ENCODE results near the gene KRTAP17-1.
"Not testable (repeated sequence)": the region's sequence is repeated elsewhere in the genome, so short reads cannot be mapped to it uniquely, and the experiment has no call there.

KRTAP17-1 gene

GRCh38 chr17:41352597-41353366 is 37.3 kb upstream of the KRTAP17-1 start:
- H3K4me2 ChIP-seq: no peak overlapping the region
- no peaks in the 10 kb centered on the region for H4K20me1 ChIP-seq (ENCODE audit: insufficient read depth)
- TF ChIP-seq CTCF (conservative IDR thresholded peaks at IDR 0.05; ENCODE audit: low read depth, low read length): no peak
- H3K4me1 ChIP-seq (ENCODE audit: low read depth, poor library complexity, severe bottlenecking): no peaks in the 10 kb centered on the region
- no peak overlapping the region for H3K9ac ChIP-seq
- no peak overlapping the region for H3K4me3 ChIP-seq (IDR thresholded peaks at IDR 0.05; ENCODE audit: insufficient read depth, low read depth, low read length)
- no peaks in the 10 kb centered on the region for H3K79me2 ChIP-seq (ENCODE audit: insufficient read depth, low read depth)
- no peaks in the 10 kb centered on the region for H3K36me3 ChIP-seq (ENCODE audit: insufficient read depth)
- no peak overlapping the region for H2AFZ ChIP-seq (ENCODE audit: low read depth)
- H3K27ac ChIP-seq: no peak overlapping the region
- no peaks in the 10 kb centered on the region; the same call in 1 of the 2 replicates for H3K27me3 ChIP-seq (ENCODE audit: insufficient read depth, low read depth)

GRCh38 chr17:41351177-41351576 is 35.7 kb upstream of the KRTAP17-1 start:
- TF ChIP-seq CTCF (conservative IDR thresholded peaks at IDR 0.05; ENCODE audit: low read depth, low read length): no peak
- Histone ChIP-seq H3K27ac (no peak overlapping the region), H2AFZ (ENCODE audit: low read depth) (no peak overlapping the region), H3K27me3 (ENCODE audit: insufficient read depth, low read depth) (no peaks in the 10 kb centered on the region; the same call in 1 of the 2 replicates), H3K79me2 (ENCODE audit: insufficient read depth, low read depth) (no peaks in the 10 kb centered on the region), H3K4me1 (ENCODE audit: low read depth, poor library complexity, severe bottlenecking) (no peaks in the 10 kb centered on the region), H4K20me1 (ENCODE audit: insufficient read depth) (no peaks in the 10 kb centered on the region), H3K4me3 (IDR thresholded peaks at IDR 0.05; ENCODE audit: insufficient read depth, low read depth, low read length) (no peak overlapping the region), H3K9ac (no peak overlapping the region), H3K4me2 (no peak overlapping the region), H3K36me3 (ENCODE audit: insufficient read depth) (no peaks in the 10 kb centered on the region)

DNA sequence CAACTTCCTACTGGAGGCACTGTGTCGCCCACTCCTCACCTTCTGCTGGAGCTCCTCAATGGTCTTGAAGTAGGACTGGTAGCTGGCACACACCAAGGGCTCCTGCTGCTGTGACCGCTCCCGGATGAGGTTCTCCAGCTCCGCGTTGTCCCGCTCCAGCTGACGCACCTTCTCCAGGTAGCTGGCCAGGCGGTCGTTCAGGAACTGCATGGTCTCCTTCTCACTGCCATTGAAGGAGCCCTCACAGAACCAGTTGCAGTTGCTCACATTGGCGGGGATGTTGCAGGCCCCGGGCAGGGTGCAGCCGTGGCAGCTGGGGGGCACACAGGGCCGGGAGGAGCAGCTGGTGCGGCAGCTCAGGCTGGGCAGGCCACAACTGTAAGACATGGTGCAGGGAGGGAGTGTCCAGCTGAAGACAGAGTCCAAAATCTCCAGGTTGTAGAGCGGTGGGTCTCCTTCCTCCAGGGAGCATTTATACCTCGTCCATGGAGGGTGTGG is 34.9 kb upstream of the KRTAP17-1 start, which contains the start of gene KRT33A:
KRT33A (minus strand) TSS at position 448 of the 498 bp plus-strand sequence; CDS start at position 387, 61 bp downstream.
- not testable (repeated sequence) for H3K9ac ChIP-seq; H4K20me1 ChIP-seq (ENCODE audit: insufficient read depth); H3K4me3 ChIP-seq (IDR thresholded peaks at IDR 0.05; ENCODE audit: insufficient read depth, low read depth, low read length)

DNA sequence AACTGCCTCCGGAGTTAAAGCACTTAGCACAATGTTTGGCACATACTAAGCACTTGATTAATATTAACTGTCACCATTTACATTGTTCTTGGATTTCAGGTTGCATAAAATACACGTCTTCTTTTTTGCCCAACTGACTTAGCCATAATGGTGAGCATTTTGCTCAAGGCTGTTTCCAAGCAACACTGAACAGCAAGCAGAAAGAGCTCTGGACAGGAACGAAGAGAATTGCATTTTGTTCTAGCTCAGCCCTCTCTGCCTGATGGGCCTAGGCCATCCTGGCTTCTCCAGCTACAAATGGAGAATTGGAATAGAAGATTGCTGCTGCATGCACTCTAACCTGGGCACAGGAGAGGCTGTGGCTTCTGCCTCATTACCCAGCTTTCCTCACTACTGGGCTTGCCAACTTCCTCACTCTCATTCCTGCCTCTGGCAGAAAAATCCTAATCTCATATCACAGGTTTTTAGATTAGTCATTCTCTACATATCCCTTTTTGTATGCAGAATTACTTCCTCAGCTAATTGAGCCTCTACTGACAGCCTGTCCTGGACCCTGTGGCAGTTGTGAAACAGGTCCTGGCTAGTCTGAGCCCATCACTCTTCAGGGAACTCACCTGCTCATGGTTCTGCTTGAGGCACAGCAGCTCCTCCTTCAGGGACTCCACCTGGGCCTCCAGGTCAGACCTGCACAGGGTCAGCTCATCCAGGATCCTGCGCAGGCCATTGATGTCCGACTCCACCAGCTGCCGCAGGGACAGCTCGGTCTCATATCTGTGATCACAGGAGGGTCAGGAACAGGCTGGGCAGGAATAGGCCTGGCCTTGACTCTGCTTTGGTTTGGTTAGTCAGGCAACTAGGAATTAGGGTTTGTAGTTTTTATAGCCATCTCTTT is 32.6 kb upstream of the KRTAP17-1 start:
- H3K4me2 ChIP-seq: no peak overlapping the region
- no peak overlapping the region for H2AFZ ChIP-seq (ENCODE audit: low read depth)
- TF ChIP-seq CTCF (conservative IDR thresholded peaks at IDR 0.05; ENCODE audit: low read depth, low read length): no peak

More for the DNA sequence above, 34.9 kb upstream of the KRTAP17-1 start, which contains the start of gene KRT33A:
- H3K36me3 ChIP-seq (ENCODE audit: insufficient read depth); H3K4me1 ChIP-seq (ENCODE audit: low read depth, poor library complexity, severe bottlenecking); H3K79me2 ChIP-seq (ENCODE audit: insufficient read depth, low read depth); H3K27me3 ChIP-seq (ENCODE audit: insufficient read depth, low read depth); H2AFZ ChIP-seq (ENCODE audit: low read depth); H3K27ac ChIP-seq; H3K4me2 ChIP-seq: not testable (repeated sequence)

GRCh38 chr17:41346421-41346820 is 30.9 kb upstream of the KRTAP17-1 start:
- H4K20me1 ChIP-seq (ENCODE audit: insufficient read depth); H2AFZ ChIP-seq (ENCODE audit: low read depth); H3K4me3 ChIP-seq (IDR thresholded peaks at IDR 0.05; ENCODE audit: insufficient read depth, low read depth, low read length); H3K4me2 ChIP-seq; H3K9ac ChIP-seq; H3K27ac ChIP-seq; H3K4me1 ChIP-seq (ENCODE audit: low read depth, poor library complexity, severe bottlenecking); H3K36me3 ChIP-seq (ENCODE audit: insufficient read depth); H3K79me2 ChIP-seq (ENCODE audit: insufficient read depth, low read depth): not testable (repeated sequence)
- H3K27me3 ChIP-seq (ENCODE audit: insufficient read depth, low read depth): peaks cover 11% of the 10 kb centered on the region; the same call in 1 of the 2 replicates

More for the DNA sequence above, 32.6 kb upstream of the KRTAP17-1 start:
- no peak overlapping the region for H3K4me3 ChIP-seq (IDR thresholded peaks at IDR 0.05; ENCODE audit: insufficient read depth, low read depth, low read length)
- H3K27me3 ChIP-seq (ENCODE audit: insufficient read depth, low read depth): peaks cover 11% of the 10 kb centered on the region; the same call in 1 of the 2 replicates
- no peaks in the 10 kb centered on the region for H4K20me1 ChIP-seq (ENCODE audit: insufficient read depth)
- H3K9ac ChIP-seq: no peak overlapping the region
- H3K79me2 ChIP-seq (ENCODE audit: insufficient read depth, low read depth): no peaks in the 10 kb centered on the region
- H3K36me3 ChIP-seq (ENCODE audit: insufficient read depth): no peaks in the 10 kb centered on the region
- H3K4me1 ChIP-seq (ENCODE audit: low read depth, poor library complexity, severe bottlenecking): no peaks in the 10 kb centered on the region
- H3K27ac ChIP-seq: no peak overlapping the region
